ENCODE data around the gene RCBTB2. TPM values are rescaled to one million over a fixed set of nuclear protein-coding genes. Genes with fewer than 3 reads are reported as not detected.

The RCBTB2 gene
- total and polyA plus RNA-seq, 4 donors = 4.1 to 9.0 (median 5.4) TPM

- TF ChIP-seq FOXA1 (IDR thresholded peaks at IDR 0.05) (no peak), JUND (IDR thresholded peaks at IDR 0.05) (no peak), HNF4A (conservative IDR thresholded peaks at IDR 0.05) (no peak), CTCF (IDR thresholded peaks at IDR 0.05; ENCODE audit: low read depth, low read length, missing input control) (no peak), RXRA (IDR thresholded peaks at IDR 0.05) (no peak), EGR1 (IDR thresholded peaks at IDR 0.05; ENCODE audit: low read depth in 2 of 2) (no peak), FOXA2 (IDR thresholded peaks at IDR 0.05) (no peak)
- TF ChIP-seq, protein P1, sequence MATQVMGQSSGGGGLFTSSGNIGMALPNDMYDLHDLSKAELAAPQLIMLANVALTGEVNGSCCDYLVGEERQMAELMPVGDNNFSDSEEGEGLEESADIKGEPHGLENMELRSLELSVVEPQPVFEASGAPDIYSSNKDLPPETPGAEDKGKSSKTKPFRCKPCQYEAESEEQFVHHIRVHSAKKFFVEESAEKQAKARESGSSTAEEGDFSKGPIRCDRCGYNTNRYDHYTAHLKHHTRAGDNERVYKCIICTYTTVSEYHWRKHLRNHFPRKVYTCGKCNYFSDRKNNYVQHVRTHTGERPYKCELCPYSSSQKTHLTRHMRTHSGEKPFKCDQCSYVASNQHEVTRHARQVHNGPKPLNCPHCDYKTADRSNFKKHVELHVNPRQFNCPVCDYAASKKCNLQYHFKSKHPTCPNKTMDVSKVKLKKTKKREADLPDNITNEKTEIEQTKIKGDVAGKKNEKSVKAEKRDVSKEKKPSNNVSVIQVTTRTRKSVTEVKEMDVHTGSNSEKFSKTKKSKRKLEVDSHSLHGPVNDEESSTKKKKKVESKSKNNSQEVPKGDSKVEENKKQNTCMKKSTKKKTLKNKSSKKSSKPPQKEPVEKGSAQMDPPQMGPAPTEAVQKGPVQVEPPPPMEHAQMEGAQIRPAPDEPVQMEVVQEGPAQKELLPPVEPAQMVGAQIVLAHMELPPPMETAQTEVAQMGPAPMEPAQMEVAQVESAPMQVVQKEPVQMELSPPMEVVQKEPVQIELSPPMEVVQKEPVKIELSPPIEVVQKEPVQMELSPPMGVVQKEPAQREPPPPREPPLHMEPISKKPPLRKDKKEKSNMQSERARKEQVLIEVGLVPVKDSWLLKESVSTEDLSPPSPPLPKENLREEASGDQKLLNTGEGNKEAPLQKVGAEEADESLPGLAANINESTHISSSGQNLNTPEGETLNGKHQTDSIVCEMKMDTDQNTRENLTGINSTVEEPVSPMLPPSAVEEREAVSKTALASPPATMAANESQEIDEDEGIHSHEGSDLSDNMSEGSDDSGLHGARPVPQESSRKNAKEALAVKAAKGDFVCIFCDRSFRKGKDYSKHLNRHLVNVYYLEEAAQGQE (IDR thresholded peaks at IDR 0.05) = no peak
- Histone ChIP-seq H3K4me3 (ENCODE audit: low read depth in 1 of 3, low read length in 3 of 3) (no peak overlapping the region), H3K4me1 (ENCODE audit: control insufficient read depth in 4 of 4, insufficient read depth in 4 of 4, low read length in 3 of 4) (peaks cover 0 to 2% (median 0%) of the 10 kb centered on the region in 4 donors), H3K9me3 (ENCODE audit: control insufficient read depth in 4 of 4, low read length in 3 of 4) (no peaks in the 10 kb centered on the region), H3K9ac (ENCODE audit: low read depth in 1 of 2, low read length in 2 of 2) (no peak overlapping the region), H3K36me3 (ENCODE audit: control insufficient read depth in 4 of 4, insufficient read depth in 3 of 4, low read depth in 1 of 4, low read length in 3 of 4) (peaks cover 0 to 5% (median 3%) of the 10 kb centered on the region in 4 donors), H3K27me3 (ENCODE audit: control insufficient read depth in 4 of 4, insufficient read depth in 4 of 4, low read length in 3 of 4) (no peaks in the 10 kb centered on the region), H3K27ac (ENCODE audit: low read depth in 1 of 2, low read length in 2 of 2) (no peak overlapping the region)
- DNase-seq (ENCODE audit: low spot score) = no peak
- 96% methylated on average over 6 of the region's 6 CpGs for WGBS
Measured at GRCh38 chr13:48508011-48508410, 24.9 kb downstream of the RCBTB2 start.

DNA sequence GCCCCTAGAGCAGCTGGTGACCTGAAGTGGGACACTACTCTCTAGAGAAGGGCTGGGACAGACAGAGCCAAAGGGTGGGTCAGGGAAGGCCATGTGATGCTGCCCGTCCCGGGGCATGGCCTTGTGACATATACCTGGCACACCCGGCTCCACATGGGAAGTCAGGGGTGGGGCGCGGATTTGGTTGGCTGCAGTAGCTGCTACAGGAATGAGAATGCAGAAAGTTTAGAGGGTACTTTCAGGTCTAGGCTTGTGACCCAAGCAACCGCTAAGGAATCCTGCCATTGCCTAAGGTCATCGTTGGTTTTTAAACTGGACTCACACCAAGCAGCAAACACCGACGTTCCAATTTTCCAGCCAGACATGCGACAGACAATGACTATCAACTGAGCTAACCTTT, 25.9 kb downstream of the RCBTB2 start:
- 96% methylated on average over 10 of the region's 10 CpGs for WGBS
- Histone ChIP-seq H3K36me3 (ENCODE audit: control insufficient read depth in 4 of 4, insufficient read depth in 3 of 4, low read depth in 1 of 4, low read length in 3 of 4) (peaks cover 0 to 5% (median 3%) of the 10 kb centered on the region in 4 donors), H3K4me1 (ENCODE audit: control insufficient read depth in 4 of 4, insufficient read depth in 4 of 4, low read length in 3 of 4) (peaks cover 0 to 2% (median 0%) of the 10 kb centered on the region in 4 donors), H3K4me3 (ENCODE audit: low read depth in 1 of 3, low read length in 3 of 3) (no peak overlapping the region), H3K27me3 (ENCODE audit: control insufficient read depth in 4 of 4, insufficient read depth in 4 of 4, low read length in 3 of 4) (no peaks in the 10 kb centered on the region), H3K27ac (ENCODE audit: low read depth in 1 of 2, low read length in 2 of 2) (no peak overlapping the region), H3K9ac (ENCODE audit: low read depth in 1 of 2, low read length in 2 of 2) (no peak overlapping the region), H3K9me3 (ENCODE audit: control insufficient read depth in 4 of 4, low read length in 3 of 4) (no peaks in the 10 kb centered on the region)
- DNase-seq (ENCODE audit: low spot score) = no peak
- TF ChIP-seq HNF4G (IDR thresholded peaks at IDR 0.05) (no peak), EGR1 (IDR thresholded peaks at IDR 0.05; ENCODE audit: low read depth in 2 of 2) (no peak), RAD21 (IDR thresholded peaks at IDR 0.05) (no peak), RXRA (IDR thresholded peaks at IDR 0.05) (no peak), SP1 (IDR thresholded peaks at IDR 0.05) (no peak), TAF1 (conservative IDR thresholded peaks at IDR 0.05) (no peak), GABPA (IDR thresholded peaks at IDR 0.05 in 1 of 2, conservative IDR thresholded peaks at IDR 0.05 in 1 of 2) (no peak), YY1 (IDR thresholded peaks at IDR 0.05) (no peak), JUND (IDR thresholded peaks at IDR 0.05) (no peak), FOXA2 (IDR thresholded peaks at IDR 0.05) (no peak), CTCF (IDR thresholded peaks at IDR 0.05; ENCODE audit: low read depth, low read length, missing input control) (no peak), ZBTB33 (IDR thresholded peaks at IDR 0.05) (no peak), FOXA1 (IDR thresholded peaks at IDR 0.05) (no peak), MAX (IDR thresholded peaks at IDR 0.05) (no peak)
- TF ChIP-seq, protein P1 (IDR thresholded peaks at IDR 0.05) = no peak
